GM12865 (cell line): ENCODE results near the gene IL15RA.

ENCODE experiments used
- DNase-seq: peaks from one replicate; pipeline ENCODE4 v3.0.0; 2010; ENCODE audit warnings: low read depth
- H3K4me3 ChIP-seq: 2 replicates; pipeline ENCODE4 v1.5.1; 2011; ENCODE audit warnings: mild to moderate bottlenecking, low read depth, low read length, control low read depth
- CTCF ChIP-seq: IDR thresholded peaks from 2 replicates; pipeline ENCODE4 v1.5.1; 2011; ENCODE audit warnings: low read length, control low read depth, low read depth, inconsistent platforms; ENCODE audit not compliant: insufficient read depth; ENCODE audit errors: missing control alignments

Gene IL15RA

DNA sequence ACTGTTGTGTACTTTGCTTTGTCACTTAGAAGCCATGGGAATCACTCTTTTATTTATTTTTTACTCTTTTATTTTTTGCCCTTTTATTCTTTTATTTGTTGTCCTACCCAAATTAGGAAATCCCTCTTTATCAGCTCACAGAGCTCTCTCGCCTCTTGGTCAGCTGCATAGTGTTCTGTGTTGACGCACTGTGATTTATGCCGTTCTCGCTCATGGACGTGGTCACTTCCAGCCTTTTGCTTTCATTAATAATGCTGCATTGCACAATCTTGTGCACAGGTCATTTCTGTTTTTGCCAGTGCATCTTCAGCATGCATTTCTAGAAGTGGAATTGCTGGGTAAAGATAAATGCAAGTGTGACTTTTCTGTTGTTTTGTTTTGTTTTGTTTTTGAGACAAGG lies 45.0 kb downstream of the IL15RA start:
- no peak for DNase-seq
- TF ChIP-seq CTCF = no peak
- H3K4me3 ChIP-seq = no peak overlapping the region

GRCh38 chr10:5930272-5930671 lies 47.1 kb downstream of the IL15RA start:
- no peak for TF ChIP-seq CTCF

GRCh38 chr10:5929442-5929841 lies 47.9 kb downstream of the IL15RA start:
- no peak for DNase-seq
- TF ChIP-seq CTCF = no peak
- no peak overlapping the region for H3K4me3 ChIP-seq

More at GRCh38 chr10:5930272-5930671, 47.1 kb downstream of the IL15RA start:
- DNase-seq = no peak
- no peak overlapping the region for H3K4me3 ChIP-seq

DNA sequence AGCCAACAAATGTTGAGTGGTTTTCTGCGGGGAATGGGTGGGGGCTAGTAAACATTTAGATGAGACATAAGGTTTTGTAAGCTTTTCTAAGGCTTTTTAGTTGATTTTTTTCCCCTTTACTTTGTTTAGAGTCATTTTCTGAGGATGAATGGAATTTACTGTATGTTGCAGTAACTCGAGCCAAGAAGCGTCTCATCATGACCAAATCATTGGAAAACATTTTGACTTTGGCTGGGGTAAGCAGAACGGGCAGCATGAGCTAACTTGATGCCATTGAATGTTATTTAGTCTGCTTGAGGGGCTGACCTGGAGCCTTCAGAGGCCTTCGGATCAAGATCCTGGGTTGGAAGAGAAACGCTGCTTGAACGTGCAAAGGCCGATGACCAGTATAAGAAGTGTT lies 50.0 kb downstream of the IL15RA start:
- TF ChIP-seq CTCF = no peak
- DNase-seq = no peak
- no peak overlapping the region for H3K4me3 ChIP-seq

- TF ChIP-seq CTCF = no peak
Measured at GRCh38 chr10:5924889-5925288, 52.5 kb downstream of the IL15RA start.

GRCh38 chr10:5921746-5922145 lies 55.6 kb downstream of the IL15RA start:
- no peak overlapping the region for H3K4me3 ChIP-seq
- no peak for TF ChIP-seq CTCF
- DNase-seq = no peak

More at GRCh38 chr10:5924889-5925288, 52.5 kb downstream of the IL15RA start:
- no peak for DNase-seq
- H3K4me3 ChIP-seq = no peak overlapping the region

GRCh38 chr10:5919568-5919967 lies 57.8 kb downstream of the IL15RA start:
- no peak overlapping the region for H3K4me3 ChIP-seq
- DNase-seq = no peak

More at GRCh38 chr10:5919568-5919967, 57.8 kb downstream of the IL15RA start:
- TF ChIP-seq CTCF = no peak
